GM19395 (cell line): Measurements from ENCODE around the gene UTP25.
A peak's percentile ranks its signal among the peaks of the same experiment; 100 is the strongest.

Source experiments
- ATAC-seq: cut with Tn5 transposase; IDR thresholded peaks from one replicate; pipeline ENCODE4 v1.9.1; 2021; ENCODE audit warnings: mild to moderate bottlenecking, moderate library complexity; ENCODE audit not compliant: unreplicated experiment

UTP25 gene

GRCh38 chr1:209838537-209838936 is 10.8 kb downstream of the UTP25 start:
- no peak for ATAC-seq

- no peak for ATAC-seq
Measured at GRCh38 chr1:209839875-209840546, 12.2 kb downstream of the UTP25 start.

GRCh38 chr1:209840611-209841010 is 12.8 kb downstream of the UTP25 start:
- no peak for ATAC-seq

GRCh38 chr1:209844695-209845407 is 17.1 kb downstream of the UTP25 start:
- no peak for ATAC-seq

GRCh38 chr1:209845408-209845725 is 17.6 kb downstream of the UTP25 start:
- no peak for ATAC-seq

GRCh38 chr1:209849388-209849787 is 21.6 kb downstream of the UTP25 start:
- ATAC-seq, result no peak

GRCh38 chr1:209850342-209850979 is 22.7 kb downstream of the UTP25 start:
- ATAC-seq, result peak; percentile 68

GRCh38 chr1:209853676-209854075 is 25.9 kb downstream of the UTP25 start:
- no peak for ATAC-seq

GRCh38 chr1:209854196-209854595 is 26.4 kb downstream of the UTP25 start:
- ATAC-seq, result no peak

- no peak for ATAC-seq
Measured at GRCh38 chr1:209855006-209855405, 27.2 kb downstream of the UTP25 start.

GRCh38 chr1:209855623-209856022 is 27.9 kb downstream of the UTP25 start:
- ATAC-seq, result no peak

GRCh38 chr1:209858561-209859103 is 30.9 kb downstream of the UTP25 start:
- no peak for ATAC-seq

GRCh38 chr1:209860293-209860881 is 32.6 kb downstream of the UTP25 start:
- peak; percentile 95 for ATAC-seq

GRCh38 chr1:209861242-209861641 is 33.5 kb downstream of the UTP25 start:
- no peak for ATAC-seq

- ATAC-seq, result no peak
Measured at GRCh38 chr1:209862391-209863356, 34.9 kb downstream of the UTP25 start.

GRCh38 chr1:209863766-209864485 is 36.2 kb downstream of the UTP25 start:
- ATAC-seq, result no peak

- no peak for ATAC-seq
Measured at GRCh38 chr1:209866201-209866600, 38.4 kb downstream of the UTP25 start.

- no peak for ATAC-seq
Measured at GRCh38 chr1:209869291-209870149, 41.7 kb downstream of the UTP25 start.
